ENCODE results near the gene GABBR2.
"Not testable (repeated sequence)": the region's sequence is repeated elsewhere in the genome, so short reads cannot be mapped to it uniquely, and the experiment has no call there.

GABBR2 gene

DNA sequence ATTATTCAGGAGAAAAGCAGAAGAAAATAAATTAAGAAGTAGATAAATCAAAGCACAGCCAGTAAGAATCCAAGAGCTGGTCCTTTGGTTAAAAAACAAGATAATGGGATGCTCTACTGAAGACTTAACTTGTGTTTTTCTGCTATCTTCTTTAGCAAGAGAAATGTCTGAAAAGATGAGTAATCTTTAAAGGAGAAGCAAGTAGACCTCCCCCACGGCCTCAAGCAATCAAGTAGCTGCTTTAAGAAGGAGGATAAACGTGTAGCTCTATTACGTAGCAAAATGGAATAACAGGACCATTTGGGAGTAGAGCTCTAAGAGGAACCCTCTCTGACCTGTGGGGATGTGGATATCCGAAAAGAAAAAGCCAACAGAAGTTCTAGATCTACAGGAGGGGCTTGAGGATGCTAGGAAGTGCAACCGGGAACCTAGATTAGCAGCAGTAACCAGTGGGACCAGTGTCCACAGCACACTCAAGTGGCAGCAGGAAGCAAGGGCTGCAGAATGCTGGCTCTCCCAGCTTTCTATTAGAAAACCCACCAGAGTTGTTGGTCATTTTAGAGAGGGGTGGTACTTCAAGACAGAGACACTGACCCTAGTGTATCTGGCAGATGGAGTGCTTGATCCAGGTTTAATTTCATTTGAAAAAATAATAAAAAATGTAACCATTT lies 185.4 kb downstream of the GABBR2 start:
- no peak overlapping the region for H3K4me3 Mint-ChIP-seq
- no peaks in the 10 kb centered on the region for H3K4me1 Mint-ChIP-seq (ENCODE audit: low read depth)
- H3K9me3 Mint-ChIP-seq = no peaks in the 10 kb centered on the region
- no peaks in the 10 kb centered on the region for H3K36me3 Mint-ChIP-seq (ENCODE audit: low read depth)
- H3K27ac Mint-ChIP-seq = no peak overlapping the region
- H3K27me3 Mint-ChIP-seq (ENCODE audit: low read depth) = peaks cover 31% of the 10 kb centered on the region
- no peak for DNase-seq (ENCODE audit: low spot score)

DNA sequence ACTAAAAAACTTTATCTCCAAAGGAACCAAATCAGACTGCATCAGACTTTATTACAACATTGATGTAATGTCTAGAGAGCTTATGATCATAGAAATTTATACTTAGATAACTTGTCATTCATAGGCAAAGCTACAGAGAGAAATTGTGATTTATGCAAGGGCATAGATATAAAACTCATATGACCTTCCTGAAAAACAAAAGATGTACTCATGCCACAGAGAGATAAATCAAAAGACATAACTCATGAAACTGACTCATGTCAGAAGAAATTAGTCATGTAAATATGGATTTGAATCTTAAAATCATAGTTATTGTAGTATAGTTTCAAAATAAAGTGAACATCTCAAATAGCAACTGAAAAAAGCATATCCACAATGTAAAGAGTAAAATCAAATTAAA lies 186.2 kb downstream of the GABBR2 start:
- no peak overlapping the region for H3K4me3 Mint-ChIP-seq
- H3K9me3 Mint-ChIP-seq = no peaks in the 10 kb centered on the region
- no peak overlapping the region for H3K27ac Mint-ChIP-seq
- peaks cover 29% of the 10 kb centered on the region for H3K27me3 Mint-ChIP-seq (ENCODE audit: low read depth)
- H3K4me1 Mint-ChIP-seq (ENCODE audit: low read depth) = no peaks in the 10 kb centered on the region
- no peaks in the 10 kb centered on the region for H3K36me3 Mint-ChIP-seq (ENCODE audit: low read depth)
- no peak for DNase-seq (ENCODE audit: low spot score)

DNA sequence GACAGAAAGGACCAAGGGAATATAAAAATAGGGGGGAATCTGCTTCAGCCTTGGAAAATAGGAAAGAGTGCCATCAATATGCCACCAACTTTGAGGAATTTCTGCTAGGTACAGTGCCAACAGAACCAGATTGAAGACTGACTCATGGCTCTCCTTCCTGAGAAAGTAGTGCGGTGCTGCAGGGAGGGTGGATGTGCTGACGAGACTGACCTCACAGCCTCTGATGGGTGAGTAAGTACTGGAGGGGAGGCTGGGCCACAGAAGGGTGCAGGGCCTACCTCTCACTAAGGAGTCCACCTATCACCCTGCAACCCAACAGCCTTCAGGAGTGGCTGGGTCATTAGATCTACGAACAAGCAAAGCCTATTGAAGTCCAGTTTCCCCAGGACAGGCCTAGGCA lies 187.6 kb downstream of the GABBR2 start:
- Mint-ChIP-seq H3K27ac (no peak overlapping the region), H3K4me3 (no peak overlapping the region)
- DNase-seq (ENCODE audit: low spot score) = no peak

DNA sequence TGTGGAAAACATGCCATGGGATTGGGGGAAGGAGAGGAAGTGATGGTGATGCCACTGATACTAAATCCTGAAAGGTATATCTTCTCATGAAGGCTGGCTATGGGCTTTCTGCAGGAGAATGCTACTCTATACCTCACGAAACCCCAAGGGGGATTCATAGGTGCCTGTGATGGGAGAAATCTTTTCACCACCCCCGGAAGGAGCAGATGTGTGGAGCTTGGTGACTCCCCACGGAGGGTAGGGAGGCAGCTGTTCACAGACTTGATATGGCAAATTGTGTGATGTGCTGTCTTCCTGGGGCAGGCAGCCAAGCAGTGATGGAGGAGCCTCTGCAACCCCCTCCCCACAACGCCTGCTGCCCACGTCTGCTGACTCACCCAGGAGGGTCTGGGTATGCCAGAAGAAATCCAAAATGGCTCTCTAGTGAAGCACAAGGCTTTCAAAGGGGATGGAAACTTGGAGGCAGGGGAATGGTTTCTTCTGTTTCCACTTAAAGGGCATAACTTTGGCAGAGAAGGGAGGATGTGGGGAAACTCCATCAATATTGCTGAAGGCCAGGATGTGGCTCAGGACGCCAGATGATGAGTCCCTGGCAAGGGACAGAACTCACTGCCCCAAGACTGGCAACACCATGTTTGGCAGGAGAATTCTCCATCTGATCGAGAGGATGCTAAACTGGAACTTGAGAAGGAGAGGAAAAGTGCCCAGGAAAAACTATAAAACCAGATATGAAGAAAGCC lies 188.3 kb downstream of the GABBR2 start:
- H3K36me3 Mint-ChIP-seq (ENCODE audit: low read depth) = no peaks in the 10 kb centered on the region
- no peak overlapping the region for H3K4me3 Mint-ChIP-seq
- H3K27me3 Mint-ChIP-seq (ENCODE audit: low read depth) = peaks cover 19% of the 10 kb centered on the region
- DNase-seq (ENCODE audit: low spot score) = no peak
- no peak overlapping the region for H3K27ac Mint-ChIP-seq
- no peaks in the 10 kb centered on the region for H3K9me3 Mint-ChIP-seq
- H3K4me1 Mint-ChIP-seq (ENCODE audit: low read depth) = no peaks in the 10 kb centered on the region

More for the DNA sequence above, 187.6 kb downstream of the GABBR2 start:
- peaks cover 20% of the 10 kb centered on the region for H3K27me3 Mint-ChIP-seq (ENCODE audit: low read depth)
- H3K9me3 Mint-ChIP-seq = no peaks in the 10 kb centered on the region
- no peaks in the 10 kb centered on the region for H3K36me3 Mint-ChIP-seq (ENCODE audit: low read depth)
- no peaks in the 10 kb centered on the region for H3K4me1 Mint-ChIP-seq (ENCODE audit: low read depth)

DNA sequence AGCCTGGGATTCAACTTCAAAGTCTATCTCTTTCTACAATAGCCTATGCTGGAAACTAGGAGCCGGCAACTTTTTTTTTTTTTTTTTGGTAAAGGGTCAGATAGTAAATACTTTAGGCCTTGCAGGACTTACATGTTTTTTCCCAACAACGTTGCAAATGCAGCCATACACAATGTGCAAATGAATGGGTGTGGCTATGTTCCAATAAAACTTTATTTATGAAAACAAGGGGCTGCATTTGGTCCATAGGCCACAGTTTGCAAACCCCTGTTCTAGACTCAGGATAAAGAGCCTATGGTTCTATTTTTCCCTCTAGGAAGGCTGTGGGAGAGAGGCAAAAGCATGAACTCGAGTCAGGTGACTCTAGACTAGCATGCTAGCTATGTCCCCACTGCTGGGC lies 189.1 kb downstream of the GABBR2 start:
- Mint-ChIP-seq H3K27me3 (ENCODE audit: low read depth) (peaks cover 13% of the 10 kb centered on the region), H3K4me1 (ENCODE audit: low read depth) (no peaks in the 10 kb centered on the region), H3K27ac (no peak overlapping the region), H3K4me3 (no peak overlapping the region), H3K9me3 (no peaks in the 10 kb centered on the region), H3K36me3 (ENCODE audit: low read depth) (no peaks in the 10 kb centered on the region)
- no peak for DNase-seq (ENCODE audit: low spot score)

DNA sequence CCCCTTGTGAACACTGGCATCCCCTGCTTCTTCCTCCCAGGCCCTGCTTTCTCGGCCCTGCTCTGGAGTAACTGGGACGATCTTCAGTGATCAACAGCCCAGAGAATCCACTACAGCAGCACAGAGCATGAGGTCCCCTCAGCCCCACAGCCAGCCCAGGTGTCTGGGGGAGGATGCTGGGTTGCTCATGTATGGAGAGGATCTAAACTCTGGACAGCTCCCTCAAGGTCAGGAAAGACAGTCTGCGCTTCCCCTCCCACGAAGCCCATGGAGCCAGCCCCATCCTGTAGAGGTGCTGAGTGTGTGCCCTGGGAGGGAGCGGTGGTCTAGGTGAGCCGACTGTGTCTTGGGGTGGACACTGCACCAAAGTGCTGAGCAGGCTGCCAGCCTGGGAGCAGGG lies 190.2 kb downstream of the GABBR2 start:
- H3K9me3 Mint-ChIP-seq = no peaks in the 10 kb centered on the region
- H3K27ac Mint-ChIP-seq = no peak overlapping the region
- peaks cover 7% of the 10 kb centered on the region for H3K27me3 Mint-ChIP-seq (ENCODE audit: low read depth)
- DNase-seq (ENCODE audit: low spot score) = no peak
- H3K4me1 Mint-ChIP-seq (ENCODE audit: low read depth) = no peaks in the 10 kb centered on the region
- H3K4me3 Mint-ChIP-seq = no peak overlapping the region
- H3K36me3 Mint-ChIP-seq (ENCODE audit: low read depth) = no peaks in the 10 kb centered on the region

DNA sequence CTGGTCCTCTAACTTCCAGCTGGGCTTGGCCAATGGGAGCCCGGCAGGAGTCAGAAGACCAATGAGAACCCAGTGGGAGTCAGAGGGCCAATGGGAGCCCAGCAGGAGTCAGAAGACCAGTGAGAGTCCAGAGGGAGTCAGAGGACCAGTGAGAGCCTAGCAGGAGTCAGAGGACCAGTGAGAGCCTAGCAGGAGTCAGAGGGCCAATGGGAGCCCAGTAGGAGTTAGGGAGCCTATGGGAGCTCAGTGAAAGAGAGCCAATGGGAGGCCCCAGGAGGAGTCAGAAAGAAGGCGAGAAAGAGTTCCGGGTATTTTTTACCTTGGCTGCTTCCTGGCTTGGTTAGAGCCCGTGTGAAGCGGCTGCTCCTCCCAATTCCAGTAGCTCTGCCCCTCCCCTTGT lies 191.0 kb downstream of the GABBR2 start:
- no peaks in the 10 kb centered on the region for H3K4me1 Mint-ChIP-seq (ENCODE audit: low read depth)
- H3K27me3 Mint-ChIP-seq (ENCODE audit: low read depth) = peaks cover 5% of the 10 kb centered on the region
- no peak overlapping the region for H3K4me3 Mint-ChIP-seq
- H3K9me3 Mint-ChIP-seq = no peaks in the 10 kb centered on the region
- no peak overlapping the region for H3K27ac Mint-ChIP-seq
- no peaks in the 10 kb centered on the region for H3K36me3 Mint-ChIP-seq (ENCODE audit: low read depth)
- DNase-seq (ENCODE audit: low spot score) = no peak

DNA sequence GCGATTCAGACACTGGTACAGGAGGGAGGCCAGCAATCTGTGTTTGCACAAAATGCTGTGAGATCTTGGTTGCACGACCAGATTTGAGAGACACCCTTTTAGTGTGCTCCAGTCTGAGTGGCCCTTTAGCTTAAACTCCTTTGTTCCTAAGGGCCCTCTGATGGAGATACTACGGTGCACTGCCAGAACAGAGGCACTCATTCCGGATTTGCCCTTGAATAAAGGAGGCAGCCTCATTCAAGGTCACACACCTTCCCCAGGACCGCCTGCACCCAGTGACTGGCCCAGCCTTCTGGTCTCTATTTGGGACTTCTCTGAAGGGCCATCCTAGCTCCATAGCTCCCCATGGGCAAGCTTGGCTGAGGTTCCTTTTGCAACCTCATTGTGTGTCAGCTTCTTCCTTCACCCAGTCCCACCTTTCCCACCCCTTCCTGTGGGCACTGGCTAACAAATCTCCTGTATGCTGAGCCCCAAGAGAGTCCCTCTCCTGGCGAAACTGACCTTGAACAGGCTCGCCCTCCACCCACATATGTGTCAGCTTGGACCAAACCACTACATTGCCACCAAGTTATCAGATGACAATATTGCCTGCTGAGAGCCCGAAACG lies 191.7 kb downstream of the GABBR2 start:
- H3K36me3 Mint-ChIP-seq (ENCODE audit: low read depth) = no peaks in the 10 kb centered on the region
- H3K9me3 Mint-ChIP-seq = no peaks in the 10 kb centered on the region
- H3K4me1 Mint-ChIP-seq (ENCODE audit: low read depth) = no peaks in the 10 kb centered on the region
- no peak for DNase-seq (ENCODE audit: low spot score)
- no peak overlapping the region for H3K27ac Mint-ChIP-seq
- H3K27me3 Mint-ChIP-seq (ENCODE audit: low read depth) = no peaks in the 10 kb centered on the region
- no peak overlapping the region for H3K4me3 Mint-ChIP-seq

DNA sequence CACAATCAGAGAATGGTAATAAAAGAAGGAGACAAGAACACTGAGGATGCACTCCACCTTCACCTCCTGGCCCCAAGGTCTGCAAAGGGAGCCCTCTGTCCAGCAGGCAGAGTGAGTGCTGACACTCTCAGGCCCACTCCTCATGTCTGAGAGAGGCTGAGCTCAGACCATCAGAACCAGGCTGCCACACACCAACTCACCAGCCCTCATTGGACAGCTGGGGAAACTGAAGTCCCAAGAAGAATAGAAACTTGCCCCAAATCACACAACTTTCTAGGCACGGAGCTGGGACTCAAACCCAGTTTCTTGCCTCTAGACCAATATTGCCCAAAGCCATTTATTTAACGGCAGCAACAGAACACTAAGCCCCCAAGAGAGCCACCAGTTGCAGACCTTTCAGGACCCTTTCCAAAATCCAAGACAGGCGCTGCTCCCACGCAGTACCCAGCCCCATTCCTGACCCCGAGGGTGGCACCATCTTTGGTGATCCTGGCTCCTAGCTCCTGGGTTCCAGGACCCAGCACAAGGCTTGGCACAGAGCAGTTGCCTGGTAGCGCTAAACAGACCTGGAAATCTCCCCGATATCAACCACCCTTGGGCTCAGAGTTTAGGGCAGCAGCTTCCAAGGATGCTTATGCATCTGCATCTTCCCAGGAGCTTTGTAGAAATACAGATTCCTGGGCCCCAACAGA lies 192.4 kb downstream of the GABBR2 start:
- H3K9me3 Mint-ChIP-seq = no peaks in the 10 kb centered on the region
- H3K4me3 Mint-ChIP-seq = no peak overlapping the region
- H3K27me3 Mint-ChIP-seq (ENCODE audit: low read depth) = no peaks in the 10 kb centered on the region
- DNase-seq (ENCODE audit: low spot score) = no peak
- no peak overlapping the region for H3K27ac Mint-ChIP-seq
- no peaks in the 10 kb centered on the region for H3K4me1 Mint-ChIP-seq (ENCODE audit: low read depth)
- no peaks in the 10 kb centered on the region for H3K36me3 Mint-ChIP-seq (ENCODE audit: low read depth)

DNA sequence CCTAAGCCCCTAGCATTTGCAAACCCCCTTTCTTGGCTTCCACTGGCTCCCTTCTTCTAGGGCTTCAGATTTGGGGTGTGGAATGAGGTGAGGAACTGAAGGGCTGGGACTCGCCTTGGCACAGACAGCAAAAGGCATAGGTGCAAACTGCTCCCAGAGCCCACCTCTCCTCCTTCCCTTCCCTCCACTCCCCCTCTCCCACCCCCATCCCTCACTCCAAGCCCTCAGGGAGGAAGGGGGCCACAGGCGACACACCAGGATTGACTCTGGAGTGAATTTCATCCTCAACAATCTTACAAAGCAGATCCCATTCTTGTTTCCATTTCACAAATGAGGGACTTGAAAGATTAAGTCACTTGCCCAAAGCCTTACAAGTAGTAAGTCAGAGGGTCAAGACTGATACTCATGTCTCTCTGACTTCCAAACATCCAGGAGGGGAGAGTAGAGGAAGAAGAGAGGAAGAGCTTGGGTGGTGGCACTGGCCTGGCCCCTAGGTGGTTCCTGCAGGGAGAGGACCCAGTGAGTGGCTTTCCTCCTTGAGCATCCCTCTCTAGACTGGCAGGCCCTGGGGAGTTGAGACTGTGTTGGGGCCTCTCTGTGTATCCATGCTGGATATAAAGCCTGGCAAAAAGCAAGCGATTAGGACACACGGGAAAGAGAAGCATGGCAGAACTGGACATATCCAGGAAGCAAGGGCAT lies 193.1 kb downstream of the GABBR2 start:
- DNase-seq (ENCODE audit: low spot score) = no peak
- H3K36me3 Mint-ChIP-seq (ENCODE audit: low read depth) = no peaks in the 10 kb centered on the region
- no peaks in the 10 kb centered on the region for H3K27me3 Mint-ChIP-seq (ENCODE audit: low read depth)

DNA sequence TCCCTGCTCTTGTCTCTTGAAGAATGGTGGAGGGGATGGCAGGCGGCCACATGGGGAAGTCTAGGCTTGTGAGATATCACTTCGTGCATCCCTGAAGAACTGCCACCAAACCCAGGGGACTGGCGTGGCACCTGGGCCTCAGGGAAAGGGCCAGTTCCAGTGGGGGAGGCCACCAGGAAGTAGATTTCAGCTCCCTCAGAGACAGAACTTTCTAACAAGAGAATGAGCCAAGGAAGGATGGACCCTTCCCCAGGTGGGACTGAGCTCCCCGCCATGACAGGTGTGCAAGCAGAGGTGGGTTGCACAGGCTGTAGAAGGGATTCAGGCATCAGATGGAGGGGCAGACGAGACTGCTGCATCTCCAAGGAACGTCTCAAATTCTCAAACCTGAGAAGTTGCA lies 193.9 kb downstream of the GABBR2 start:
- no peak overlapping the region for H3K4me3 Mint-ChIP-seq
- H3K36me3 Mint-ChIP-seq (ENCODE audit: low read depth) = no peaks in the 10 kb centered on the region
- H3K27ac Mint-ChIP-seq = no peak overlapping the region
- no peaks in the 10 kb centered on the region for H3K9me3 Mint-ChIP-seq
- no peaks in the 10 kb centered on the region for H3K4me1 Mint-ChIP-seq (ENCODE audit: low read depth)
- no peak for DNase-seq (ENCODE audit: low spot score)
- H3K27me3 Mint-ChIP-seq (ENCODE audit: low read depth) = no peaks in the 10 kb centered on the region

More for the DNA sequence above, 193.1 kb downstream of the GABBR2 start:
- no peak overlapping the region for H3K4me3 Mint-ChIP-seq
- H3K4me1 Mint-ChIP-seq (ENCODE audit: low read depth) = no peaks in the 10 kb centered on the region
- no peak overlapping the region for H3K27ac Mint-ChIP-seq
- no peaks in the 10 kb centered on the region for H3K9me3 Mint-ChIP-seq

DNA sequence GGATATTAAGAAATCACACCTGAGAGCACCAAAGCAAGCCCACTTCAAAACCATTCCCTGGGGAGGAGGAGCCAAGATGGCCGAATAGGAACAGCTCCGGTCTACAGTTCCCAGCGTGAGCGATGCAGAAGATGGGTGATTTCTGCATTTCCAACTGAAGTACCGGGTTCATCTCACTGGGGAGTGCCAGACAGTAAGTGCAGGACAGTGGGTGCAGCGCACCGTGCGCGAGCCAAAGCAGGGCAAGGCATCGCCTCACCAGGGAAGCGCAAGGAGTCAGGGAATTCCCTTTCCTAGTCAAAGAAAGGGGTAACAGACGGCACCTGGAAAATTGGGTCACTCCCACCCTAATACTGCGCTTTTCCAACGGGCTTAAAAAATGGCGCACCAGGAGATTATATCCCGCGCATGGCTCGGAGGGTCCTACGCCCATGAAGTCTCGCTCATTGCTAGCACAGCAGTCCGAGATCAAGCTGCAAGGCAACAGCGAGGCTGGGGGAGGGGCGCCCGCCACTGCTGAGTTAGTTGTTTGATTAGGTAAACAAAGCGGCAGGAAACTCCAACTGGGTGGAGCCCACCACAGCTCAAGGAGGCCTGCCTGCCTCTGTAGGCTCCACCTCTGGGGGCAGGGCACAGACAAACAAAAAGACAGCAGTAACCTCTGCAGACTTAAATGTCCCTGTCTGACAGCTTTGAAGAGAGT lies 200.4 kb downstream of the GABBR2 start:
- H3K4me3 Mint-ChIP-seq; H3K36me3 Mint-ChIP-seq (ENCODE audit: low read depth); H3K4me1 Mint-ChIP-seq (ENCODE audit: low read depth); DNase-seq (ENCODE audit: low spot score); H3K27ac Mint-ChIP-seq; H3K27me3 Mint-ChIP-seq (ENCODE audit: low read depth); H3K9me3 Mint-ChIP-seq: not testable (repeated sequence)

DNA sequence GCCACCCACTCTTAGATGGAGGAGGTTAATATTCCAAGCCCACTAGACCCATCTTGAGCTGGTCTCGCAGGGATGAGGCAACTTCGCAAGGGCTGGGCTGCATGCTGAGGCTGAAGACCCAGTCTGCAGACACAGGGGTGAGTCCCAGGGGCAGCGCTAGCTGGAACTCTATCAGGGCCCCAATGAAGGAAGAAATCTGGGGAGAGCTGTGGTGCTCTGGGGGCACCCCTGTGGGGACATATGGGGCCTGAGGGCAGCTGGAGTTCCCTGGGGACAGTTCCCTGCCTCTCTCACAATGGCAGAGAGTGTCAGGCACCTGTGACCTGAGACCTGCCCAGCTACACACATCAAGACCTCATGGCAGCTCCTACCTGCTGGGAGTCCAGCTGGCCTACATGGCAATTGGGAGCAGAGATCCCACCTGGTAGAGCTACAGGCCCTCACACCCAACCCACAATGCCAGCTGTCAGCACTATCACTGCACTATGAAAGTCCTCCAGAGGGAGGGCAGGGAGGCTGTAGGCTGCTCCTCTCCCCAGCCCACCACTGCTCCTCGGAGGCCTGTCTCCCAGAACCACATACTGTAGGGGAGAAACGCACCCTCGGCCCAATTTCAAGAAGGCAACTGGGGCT lies 202.2 kb downstream of the GABBR2 start:
- peaks cover 4% of the 10 kb centered on the region for H3K27me3 Mint-ChIP-seq (ENCODE audit: low read depth)
- no peaks in the 10 kb centered on the region for H3K9me3 Mint-ChIP-seq
- no peak for DNase-seq (ENCODE audit: low spot score)
- no peak overlapping the region for H3K4me3 Mint-ChIP-seq
- H3K4me1 Mint-ChIP-seq (ENCODE audit: low read depth) = no peaks in the 10 kb centered on the region
- no peaks in the 10 kb centered on the region for H3K36me3 Mint-ChIP-seq (ENCODE audit: low read depth)
- no peak overlapping the region for H3K27ac Mint-ChIP-seq
